Activated CD4-positive, alpha-beta T cell treated with anti-CD3 and anti-CD28 coated beads, Interleukin-2, Interleukin-6, amounts not matched to agents 100 ng/mL and 50 ng/mL, durations not matched to agents 16 hours and 8 hours (primary cell): ENCODE results near the gene TTC28.
"Not testable (repeated sequence)": the region's sequence is repeated elsewhere in the genome, so short reads cannot be mapped to it uniquely, and the experiment has no call there.

Experiments
- DNase-seq: peaks from one replicate; pipeline ENCODE4 v3.0.0-alpha.2; 2020

TTC28 gene

DNA sequence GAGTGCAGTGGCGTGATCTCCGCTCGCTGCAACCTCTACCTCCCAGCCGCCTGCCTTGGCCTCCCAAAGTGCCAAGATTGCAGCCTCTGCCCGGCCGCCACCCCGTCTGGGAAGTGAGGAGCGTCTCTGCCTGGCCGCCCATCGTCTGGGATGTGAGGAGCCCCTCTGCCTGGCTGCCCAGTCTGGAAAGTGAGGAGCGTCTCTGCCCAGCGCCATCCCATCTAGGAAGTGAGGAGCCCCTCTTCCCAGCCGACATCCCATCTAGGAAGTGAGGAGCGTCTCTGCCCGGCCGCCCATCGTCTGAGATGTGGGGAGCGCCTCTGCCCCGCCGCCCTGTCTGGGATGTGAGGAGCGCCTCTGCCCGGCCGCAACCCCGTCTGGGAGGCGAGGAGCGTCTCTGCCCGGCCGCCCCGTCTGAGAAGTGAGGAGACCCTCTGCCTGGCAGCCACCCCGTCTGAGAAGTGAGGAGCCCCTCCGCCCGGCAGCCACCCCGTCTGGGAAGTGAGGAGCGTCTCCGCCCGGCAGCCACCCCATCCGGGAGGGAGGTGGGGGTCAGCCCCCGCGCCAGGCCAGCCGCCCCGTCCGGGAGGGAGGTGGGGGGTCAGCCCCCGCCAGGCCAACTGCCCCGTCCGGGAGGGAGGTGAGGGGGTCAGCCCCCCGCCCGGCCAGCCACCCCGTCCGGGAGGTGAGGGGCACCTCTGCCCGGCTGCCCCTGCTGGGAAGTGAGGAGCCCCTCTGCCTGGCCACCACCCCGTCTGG is 126.4 kb downstream of the TTC28 start:
- DNase-seq, result not testable (repeated sequence)

DNA sequence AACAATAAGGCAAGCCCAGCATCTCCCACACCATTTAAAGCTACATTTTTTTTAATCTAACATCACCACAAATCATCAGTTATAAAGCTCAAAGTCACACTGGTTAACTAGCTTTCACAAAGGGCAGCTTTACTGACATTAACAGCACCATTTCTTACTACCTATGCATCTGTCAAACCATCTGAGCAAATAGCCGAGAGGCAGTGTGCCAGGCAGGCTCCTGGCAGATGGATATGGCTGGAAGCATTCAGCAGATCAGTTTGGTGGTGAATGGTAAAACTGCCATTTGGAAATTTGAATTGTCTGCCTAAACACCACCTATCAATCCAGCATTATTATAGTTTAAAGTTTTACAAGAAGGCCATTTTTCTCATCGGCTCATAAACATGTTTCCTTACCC is 131.2 kb downstream of the TTC28 start:
- DNase-seq, result no peak

DNA sequence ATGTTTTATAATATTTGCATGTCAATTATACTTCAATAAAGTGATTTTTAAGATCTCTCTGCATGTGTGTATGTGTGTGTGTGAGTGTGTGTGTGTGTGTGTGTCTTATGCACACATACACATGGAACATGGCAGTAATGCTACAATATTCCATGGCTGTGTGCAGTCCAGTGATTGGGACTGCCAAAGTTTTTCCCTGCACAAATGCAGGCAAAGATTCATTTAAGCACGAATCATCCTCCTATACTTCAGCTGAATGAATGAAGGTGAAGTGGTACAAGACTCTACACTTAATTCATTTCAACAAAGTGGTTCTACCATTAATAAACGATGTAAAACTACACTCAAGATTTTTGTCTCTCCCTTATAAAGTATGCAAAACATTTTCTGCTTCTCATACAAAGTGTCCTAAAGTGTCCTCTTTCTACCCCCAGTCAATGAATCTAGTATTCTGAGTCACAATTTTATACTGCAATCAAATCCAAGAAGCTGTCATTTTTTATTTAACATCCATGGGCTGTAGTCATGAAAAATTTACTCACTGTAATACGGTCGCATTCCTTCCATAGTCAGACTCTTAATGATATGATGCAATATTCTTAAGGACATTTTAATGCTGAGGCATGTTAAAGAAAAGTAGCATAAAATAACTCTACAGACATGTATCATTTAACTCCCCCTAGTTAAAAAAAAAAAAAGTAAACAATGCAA is 132.4 kb downstream of the TTC28 start:
- DNase-seq, result no peak

DNA sequence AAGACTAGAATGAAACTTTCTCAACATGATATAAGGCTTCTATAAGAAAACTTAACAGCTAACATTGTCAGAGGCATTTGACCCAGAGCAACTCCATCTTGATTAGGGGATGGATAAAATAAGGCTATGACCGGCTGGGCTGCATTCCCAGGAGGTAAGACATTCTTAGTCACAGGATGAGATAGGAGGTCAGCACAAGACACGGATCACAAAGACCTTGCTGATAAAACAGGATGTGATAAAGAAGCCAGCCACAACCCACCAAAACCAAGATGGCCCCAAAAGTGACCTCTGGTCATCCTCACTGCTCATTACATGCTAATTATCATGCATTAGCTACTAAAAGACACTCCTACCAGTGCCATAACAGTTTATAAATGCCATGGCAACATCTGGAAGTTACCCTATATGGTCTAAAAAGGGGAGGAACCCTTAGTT is 135.2 kb downstream of the TTC28 start:
- DNase-seq, result no peak

DNA sequence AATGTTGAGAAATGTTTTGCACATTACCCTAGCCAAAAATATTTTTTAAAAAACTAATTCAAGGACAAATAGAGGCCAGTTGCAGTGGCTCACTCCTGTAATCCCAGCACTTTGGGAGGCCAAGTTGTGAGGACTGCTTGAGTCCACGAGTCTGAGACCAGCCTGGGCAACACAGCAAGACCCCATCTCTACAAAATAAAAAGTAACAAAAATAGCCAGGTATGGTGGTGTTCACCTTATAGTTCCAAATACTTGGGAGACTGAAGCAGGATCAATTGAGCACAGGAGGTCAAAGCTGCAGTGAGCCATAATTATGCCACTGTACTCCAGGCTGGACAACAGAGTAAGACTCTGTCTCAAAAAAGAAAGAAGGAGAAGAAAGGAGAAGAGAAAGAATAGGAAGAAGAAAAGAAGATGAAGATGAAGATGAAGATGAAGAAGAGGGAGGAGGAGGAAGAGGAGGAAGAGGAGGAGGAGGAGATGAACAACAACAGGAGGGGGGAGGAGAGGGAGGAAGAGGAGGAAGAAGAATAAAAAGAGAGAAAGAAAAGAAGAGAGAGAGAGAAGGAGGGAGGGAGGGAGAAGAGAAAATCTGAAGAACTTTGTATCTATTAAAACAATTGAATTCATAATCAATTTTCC is 136.5 kb downstream of the TTC28 start:
- DNase-seq, result no peak

DNA sequence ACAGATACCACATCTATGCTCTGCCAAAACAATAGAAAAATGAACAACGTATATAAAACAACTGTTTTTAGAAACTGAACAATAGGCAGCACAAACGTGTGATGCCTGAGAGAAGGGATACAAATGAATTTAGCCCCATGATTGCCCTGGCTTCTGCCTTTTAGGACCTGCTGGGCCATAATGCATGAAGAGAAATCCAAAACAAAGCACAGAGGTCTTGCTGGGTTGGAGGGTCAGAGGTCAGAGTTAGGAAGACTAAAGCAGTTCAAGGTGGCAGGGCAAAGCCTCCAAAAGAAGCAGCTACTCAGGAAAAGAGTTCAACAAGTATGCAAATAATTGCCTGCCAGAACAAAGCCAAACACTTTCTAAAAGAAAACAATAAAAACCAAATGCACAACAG is 138.5 kb downstream of the TTC28 start:
- DNase-seq, result no peak

DNA sequence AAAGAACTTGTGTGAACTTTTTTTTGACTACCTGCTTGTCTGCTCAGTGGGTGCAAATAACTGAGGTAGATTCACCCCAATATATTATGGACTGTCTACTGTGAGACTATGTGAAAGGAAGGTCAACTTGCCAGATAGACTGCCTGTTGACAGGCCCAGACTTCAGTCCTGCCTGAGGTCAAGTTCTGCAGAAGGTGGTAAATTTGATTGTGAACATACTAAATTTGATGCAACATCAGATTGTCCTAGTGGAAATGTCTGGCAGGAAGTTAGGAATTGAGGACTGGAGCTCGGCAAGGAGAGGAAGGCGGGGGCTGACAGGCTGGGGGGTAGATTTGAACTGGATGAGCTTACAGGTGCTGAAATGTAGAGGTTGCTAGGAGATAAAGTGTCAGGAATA is 140.7 kb downstream of the TTC28 start:
- no peak for DNase-seq

DNA sequence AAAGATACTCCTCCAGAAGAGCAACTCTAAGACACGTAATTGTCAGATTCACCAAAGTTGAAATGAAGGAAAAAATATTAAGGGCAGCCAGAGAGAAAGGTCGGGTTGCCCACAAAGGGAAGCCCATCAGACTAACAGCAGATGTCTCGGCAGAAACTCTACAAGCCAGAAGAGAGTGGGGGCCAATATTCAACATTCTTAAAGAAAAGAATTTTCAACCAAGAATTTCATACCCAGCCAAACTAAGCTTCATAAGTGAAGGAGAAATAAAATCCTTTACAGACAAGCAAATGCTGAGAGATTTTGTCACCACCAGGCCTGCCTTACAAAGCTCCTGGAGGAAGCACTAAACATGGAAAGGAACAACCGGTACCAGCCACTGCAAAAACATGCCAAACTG is 149.1 kb downstream of the TTC28 start:
- not testable (repeated sequence) for DNase-seq

DNA sequence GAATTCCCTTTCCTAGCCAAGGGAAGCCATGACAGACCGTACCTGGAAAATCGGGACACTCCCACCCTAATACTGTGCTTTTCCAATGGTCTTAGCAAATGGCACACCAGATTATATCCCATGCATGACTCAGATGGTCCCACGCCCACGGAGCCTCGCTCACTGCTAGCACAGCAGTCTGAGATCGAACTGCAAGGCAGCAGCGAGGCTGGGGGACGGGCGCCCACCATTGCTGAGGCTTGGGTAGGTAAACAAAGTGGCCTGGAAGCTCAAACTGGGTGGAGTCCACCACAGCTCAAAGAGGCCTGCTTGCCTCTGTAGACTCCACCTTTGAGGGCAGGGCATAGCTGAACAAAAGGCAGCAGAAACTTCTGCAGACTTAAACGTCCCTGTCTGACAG is 150.5 kb downstream of the TTC28 start:
- not testable (repeated sequence) for DNase-seq

DNA sequence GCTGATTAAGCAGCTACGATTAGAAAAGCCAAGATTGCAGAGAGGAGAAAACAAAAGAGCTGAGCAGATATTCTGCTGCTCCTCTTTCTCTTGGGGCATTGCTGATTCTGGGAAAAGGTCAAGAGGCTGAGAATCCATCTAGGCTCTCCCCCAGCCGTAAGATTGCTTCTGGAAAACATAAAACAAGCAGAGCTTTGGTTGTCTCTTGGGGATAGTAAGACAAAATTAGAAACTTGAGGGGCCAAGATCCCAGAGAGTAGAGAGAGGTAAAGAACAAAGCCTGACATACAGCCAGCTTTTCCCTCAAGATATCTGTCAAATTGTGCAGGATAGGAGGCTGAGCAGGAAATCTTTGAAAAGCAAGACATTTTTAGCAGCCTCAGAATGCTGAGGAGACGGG is 158.2 kb downstream of the TTC28 start:
- DNase-seq, result no peak

DNA sequence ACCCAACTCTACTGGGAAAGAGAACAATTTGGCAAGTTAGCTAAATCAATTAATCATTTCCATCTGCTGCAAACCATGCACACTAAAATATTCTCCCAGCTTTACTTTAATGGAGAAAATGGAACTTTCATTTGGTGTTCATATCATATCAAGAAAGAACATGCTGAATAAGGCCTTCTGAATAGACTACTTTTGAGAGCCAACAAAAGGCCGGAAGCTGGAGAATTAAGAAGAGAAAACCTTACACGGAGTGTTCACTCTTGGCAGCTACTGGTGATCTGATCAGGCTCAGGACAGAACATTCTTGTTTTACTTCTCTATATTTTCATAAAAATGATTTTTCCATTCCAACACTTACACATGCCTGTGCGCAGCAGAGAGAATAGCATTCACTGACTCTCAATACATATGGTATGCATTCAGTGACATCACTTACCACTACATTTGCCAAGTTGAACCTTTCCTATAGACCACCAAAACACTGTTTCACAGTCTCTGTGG is 165.3 kb downstream of the TTC28 start:
- no peak for DNase-seq

DNA sequence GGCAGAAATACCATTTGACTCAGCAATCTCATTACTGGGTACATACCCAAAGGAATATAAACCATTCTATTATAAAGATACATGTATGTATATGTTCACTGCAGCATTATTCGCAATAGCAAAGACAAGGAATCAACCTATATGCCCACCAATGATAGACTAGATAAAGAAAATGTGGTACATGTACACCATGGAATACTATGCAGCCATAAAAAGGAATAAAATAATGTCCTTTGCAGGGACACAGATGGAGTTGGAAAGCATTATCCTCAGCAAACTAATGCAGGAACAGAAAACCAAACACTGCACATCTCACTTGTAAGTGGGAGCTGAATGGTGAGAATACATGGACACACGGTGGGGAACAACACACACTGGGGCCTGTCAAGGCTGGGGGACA is 167.3 kb downstream of the TTC28 start:
- DNase-seq, result not testable (repeated sequence)

DNA sequence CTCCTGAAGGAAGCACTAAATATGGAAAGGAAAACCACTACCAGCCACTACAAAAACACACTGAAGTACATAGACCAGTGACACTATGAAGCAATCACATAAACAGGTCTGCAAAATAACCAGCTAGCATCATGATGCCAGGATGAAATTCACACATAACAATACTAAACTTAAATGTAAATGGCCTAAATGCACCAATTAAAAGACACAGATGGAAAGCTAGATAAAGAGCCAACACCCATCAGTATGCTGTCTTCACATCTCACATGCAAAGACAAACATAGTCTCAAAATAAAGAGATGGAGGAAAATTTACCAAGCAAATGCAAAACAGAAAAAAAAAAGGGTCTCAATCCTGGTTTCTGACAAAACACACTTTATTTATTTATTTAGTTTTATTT is 171.7 kb downstream of the TTC28 start:
- DNase-seq, result no peak

DNA sequence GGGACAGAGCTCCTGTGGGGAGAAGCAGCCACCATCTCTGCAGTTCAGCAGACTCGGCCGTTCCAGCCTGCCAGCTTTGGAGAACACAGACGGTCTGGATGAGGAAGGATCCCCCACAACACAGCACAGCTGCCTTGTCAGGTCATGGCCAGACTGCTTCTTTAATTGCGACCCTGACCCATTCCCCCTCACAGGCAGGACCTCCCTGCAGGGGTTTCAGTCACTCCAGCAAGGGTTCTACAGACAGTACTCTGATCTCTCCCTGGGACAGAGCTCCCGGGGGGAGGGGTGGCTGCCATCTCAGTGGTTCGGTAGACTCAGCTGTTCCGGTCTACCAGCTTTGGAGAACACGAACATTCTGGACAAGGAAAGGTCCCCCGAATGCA is 173.5 kb downstream of the TTC28 start:
- no peak for DNase-seq

DNA sequence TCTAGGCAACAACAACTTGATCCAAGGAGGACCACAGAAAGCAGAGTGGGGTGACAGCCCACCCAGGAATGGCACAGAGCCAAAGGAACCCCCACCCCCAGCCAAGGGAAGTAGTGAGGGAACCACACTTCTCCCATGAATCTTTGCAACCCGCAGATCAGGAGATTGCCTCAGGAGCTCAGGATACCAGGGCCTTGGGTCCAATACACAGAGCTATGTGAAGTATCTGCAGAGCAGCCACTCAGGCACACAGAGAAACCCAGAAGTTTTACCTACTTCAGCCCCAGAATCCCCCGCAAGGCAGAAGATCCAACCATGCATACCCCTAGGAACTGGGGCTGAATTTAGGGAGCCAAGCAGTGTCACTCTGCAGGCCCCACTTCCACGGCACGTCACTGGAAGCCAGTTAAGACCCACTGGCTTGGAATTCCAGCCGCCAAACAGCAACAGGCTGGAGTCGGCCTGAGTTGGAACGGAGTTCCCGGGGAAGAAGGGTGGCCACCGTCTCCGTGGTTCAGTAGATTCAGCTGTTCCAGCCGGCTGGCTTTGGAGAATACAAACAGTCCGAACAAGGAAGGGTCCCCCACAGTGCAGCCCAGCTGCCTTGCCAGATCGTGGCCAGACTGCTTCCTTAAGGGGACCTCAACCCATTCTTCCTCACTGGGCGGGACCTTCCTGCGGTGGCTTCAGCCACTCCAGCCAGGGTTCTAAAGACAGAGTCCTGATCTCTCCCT is 174.1 kb downstream of the TTC28 start:
- no peak for DNase-seq

DNA sequence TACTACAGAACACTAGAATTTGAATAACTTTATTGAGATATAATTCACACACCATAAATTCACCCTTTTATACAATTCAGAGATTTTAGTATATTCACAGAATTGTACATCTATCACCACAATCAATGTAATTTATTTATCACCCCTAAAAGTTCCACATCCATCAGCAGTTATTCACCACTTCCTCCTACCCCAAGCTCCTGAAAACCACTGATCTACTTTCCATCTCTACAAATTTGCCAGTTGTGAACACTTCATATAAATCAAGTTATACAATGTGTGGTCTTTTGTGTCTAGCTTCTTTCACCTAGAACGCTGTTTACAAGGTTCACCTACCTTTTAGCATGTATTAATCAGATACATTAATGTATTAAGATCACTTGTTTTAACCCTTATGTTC is 179.6 kb downstream of the TTC28 start:
- no peak for DNase-seq

DNA sequence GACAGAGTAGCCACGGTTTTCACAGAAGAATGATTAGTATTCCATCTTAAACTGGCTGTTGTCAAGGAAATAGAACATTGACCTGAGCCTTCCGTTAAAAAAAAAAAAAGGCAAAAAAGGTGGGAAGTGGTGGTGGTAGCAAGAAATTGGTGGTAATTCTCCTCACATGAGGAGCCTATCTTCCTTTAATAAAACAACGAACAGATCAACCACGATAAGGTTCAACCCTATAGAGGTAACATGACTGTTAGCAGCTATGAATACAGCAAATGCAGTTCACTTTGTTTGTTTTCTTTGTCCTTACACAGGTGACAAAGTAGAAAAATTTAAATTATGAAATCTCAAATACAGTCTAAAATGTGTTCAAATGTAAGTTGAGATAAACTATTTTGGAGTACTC is 181.6 kb downstream of the TTC28 start:
- no peak for DNase-seq

DNA sequence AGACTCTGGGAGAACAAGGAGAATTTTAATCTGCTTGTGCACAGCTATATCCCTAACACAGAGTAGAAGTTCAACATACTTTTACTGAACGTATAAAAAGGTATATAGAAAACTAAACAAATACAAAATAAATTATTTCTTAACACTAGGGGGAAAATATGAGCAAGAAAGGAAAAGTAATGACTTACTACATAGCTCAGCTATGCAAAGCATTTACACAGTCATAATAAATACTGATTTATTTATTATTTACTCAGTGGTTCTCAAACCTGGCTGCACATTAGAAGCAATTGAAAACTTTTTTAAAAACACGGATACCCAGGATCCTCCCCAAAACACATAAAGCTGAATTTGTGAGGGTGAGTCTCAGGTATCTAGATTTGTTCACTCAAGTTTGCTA is 182.5 kb downstream of the TTC28 start:
- DNase-seq, result no peak

DNA sequence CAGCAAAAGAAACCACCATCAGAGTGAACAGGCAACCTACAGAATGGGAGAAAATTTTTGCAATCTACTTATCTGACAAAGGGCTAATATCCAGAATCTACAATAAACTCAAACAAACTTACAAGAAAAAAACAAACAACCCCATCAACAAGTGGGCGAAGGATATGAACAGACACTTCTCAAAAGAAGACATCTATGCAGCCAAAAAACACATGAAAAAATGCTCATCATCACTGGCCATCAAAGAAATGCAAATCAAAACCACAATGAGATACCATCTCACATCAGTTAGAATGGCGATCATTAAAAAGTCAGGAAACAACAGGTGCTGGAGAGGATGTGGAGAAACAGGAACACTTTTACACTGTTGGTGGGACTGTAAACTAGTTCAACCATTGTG is 188.4 kb downstream of the TTC28 start:
- DNase-seq, result not testable (repeated sequence)

DNA sequence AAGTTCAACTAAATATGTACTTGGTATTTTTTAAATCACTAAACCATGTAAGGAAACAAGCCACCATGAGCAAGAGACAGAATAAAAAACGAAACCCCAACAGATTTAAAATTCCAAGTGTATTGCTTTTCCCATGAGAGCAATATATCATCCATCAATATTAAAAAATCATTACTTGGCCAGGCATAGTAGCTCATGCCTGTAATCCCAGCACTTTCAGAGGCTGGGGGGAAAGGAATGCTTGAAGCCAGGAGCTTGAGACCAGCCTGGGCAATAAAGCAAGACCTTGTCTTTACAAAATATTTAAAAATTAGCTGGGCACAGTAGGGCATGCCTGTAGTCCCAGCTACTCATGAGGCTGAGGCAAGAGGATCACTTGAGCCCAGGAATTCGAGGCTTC is 190.8 kb downstream of the TTC28 start:
- DNase-seq, result no peak

DNA sequence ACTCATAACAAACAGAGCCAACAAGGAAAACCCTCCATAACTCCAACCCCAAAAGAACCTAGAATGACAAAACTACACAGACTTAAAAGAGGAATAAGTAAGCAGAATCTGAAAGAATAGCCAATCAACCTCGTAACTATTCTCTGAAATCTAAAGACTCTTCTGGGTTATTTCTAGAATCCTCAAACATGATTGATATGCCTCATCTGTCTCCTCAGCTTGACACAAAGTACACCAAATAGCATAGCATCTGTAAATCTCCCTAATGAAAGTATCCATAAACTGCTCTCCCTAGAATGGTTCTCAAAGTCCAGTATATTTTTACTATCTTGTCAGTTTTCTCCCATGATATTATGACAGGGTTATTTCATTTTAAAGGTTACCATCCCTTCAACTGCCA is 195.0 kb downstream of the TTC28 start:
- no peak for DNase-seq

DNA sequence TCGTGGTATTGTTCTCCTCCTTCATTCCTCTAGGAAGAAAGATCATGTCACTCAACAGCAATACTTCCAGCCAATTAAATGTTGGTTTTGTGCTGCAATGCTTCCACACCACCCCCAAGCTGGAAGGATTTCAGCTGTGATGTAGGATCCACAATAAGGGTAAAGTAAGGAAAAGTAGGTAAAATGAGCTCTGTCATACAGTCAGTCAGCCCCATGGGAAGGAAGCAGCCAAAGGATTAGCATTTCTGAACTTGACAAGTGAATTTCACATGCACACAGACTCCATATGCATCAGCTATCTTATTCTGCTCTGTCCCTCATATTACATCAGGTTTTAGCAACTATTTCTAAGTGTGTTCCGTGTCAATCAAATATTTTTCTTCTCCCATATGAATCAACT is 197.9 kb downstream of the TTC28 start:
- no peak for DNase-seq

DNA sequence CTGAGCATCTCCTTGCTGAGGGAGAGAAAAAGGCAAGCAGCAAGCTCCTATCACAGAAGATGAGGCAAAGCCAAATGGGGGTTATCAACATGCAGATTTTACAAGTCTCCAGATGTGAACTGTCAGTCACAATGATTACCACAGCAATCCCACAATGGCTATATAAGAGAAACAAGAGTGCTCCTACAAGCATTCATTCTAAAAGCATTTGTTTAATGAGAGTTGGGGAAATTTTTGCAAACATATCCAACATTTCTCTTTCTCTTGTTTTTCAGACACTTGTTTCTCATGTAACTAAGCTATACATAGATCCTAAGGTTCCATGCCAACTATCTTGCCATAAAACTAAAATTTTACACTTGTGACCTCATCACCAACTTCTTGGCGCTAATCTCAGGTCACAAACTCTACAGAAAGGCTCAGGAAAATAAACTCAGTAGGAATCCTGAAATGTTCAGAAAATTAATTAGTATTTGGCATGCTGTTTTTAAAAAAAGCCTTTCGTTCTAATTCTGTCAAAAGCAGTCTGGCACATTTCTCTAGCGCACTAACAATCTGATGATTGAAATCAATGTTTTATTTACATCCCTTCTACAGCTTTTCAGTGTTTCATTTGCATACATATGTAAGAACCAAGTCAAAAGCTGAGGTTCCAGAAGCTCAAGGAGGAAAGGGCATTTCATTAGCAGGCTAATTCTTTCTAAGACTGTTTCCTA is 199.5 kb downstream of the TTC28 start:
- DNase-seq, result no peak
